HL-60 (cell line): ENCODE data around the gene C12orf75.

Experiments used
- CTCF ChIP-seq: IDR thresholded peaks from one replicate; pipeline ENCODE4 v1.5.1; 2011; ENCODE audit warnings: low read length, control low read depth, inconsistent platforms; ENCODE audit not compliant: insufficient read depth
- GABPA ChIP-seq: IDR thresholded peaks from 2 replicates; pipeline ENCODE4 v1.6.1; 2012; ENCODE audit warnings: low read depth
- POLR2AphosphoS5 ChIP-seq: IDR thresholded peaks from 2 replicates; pipeline ENCODE4 v1.6.1; 2012; ENCODE audit warnings: low read depth
- REST ChIP-seq: IDR thresholded peaks from 2 replicates; pipeline ENCODE4 v1.6.1; 2012; ENCODE audit warnings: low read depth; ENCODE audit not compliant: insufficient replicate concordance

GRCh38 chr12:105357162-105357691 is 26.7 kb downstream of the C12orf75 start:
- TF ChIP-seq REST = no peak
- no peak for TF ChIP-seq CTCF
- TF ChIP-seq GABPA = no peak
- TF ChIP-seq POLR2AphosphoS5 = no peak
